GM21381 (cell line): ENCODE results near the gene UBTD2.
"Not testable (repeated sequence)": the region's sequence is repeated elsewhere in the genome, so short reads cannot be mapped to it uniquely, and the experiment has no call there.

Experiments
- ATAC-seq: cut with Tn5 transposase; IDR thresholded peaks from one replicate; pipeline ENCODE4 v1.9.1; 2021; ENCODE audit warnings: mild to moderate bottlenecking, moderate library complexity; ENCODE audit not compliant: unreplicated experiment

UBTD2 gene

DNA sequence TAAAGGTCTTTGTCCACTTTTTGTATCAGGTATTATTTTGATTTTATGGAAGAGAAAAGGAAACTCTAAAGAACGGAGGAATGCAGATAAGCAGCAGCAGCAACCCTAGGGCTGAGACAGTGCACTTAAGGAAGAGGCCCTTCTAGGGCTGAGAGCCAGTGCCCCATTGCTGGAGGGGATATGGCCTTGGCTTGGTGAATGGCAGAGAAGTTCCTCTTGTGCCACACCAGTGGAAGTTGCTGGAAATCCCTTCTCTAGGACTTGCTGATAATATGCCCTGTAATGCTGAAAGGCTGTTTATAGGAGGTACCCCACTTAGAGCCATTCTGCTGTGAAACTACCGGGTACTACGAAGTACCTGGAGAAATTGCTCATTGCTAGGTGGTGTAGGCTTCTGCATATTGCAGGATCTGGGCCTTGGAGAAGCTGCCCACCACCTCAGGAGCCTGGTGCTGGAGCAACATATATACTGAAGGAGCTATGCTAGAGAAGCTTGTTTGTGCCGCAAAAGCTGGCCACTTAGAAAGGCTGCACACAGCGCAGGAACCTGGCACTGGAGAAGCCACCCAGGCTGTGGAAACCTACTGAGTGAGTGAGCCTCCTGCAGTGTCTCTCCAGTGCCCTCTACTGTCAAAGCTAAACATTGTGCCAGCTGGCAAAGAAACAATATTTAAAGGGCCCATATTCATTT, 9.6 kb upstream of the UBTD2 start:
- peak; percentile 93 for ATAC-seq

DNA sequence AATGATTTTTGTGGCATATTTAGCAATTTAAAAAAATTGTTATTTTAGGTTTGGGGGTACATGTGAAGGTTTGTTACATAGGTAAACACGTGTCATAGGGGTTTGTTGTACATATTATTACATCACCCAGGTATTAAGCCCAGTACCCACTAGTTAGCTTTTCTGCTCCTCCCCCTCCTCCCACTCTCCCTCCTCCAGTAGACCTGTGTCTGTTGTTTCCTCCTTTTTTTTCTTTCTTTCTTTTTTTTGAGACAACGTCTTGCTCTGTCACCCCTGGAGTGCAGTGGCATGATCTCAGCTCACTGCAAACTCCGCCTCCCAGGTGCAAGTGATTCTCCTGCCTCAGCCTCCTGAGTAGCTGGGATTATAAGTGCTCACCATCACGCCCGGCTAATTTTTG, 8.3 kb upstream of the UBTD2 start:
- ATAC-seq = not testable (repeated sequence)

DNA sequence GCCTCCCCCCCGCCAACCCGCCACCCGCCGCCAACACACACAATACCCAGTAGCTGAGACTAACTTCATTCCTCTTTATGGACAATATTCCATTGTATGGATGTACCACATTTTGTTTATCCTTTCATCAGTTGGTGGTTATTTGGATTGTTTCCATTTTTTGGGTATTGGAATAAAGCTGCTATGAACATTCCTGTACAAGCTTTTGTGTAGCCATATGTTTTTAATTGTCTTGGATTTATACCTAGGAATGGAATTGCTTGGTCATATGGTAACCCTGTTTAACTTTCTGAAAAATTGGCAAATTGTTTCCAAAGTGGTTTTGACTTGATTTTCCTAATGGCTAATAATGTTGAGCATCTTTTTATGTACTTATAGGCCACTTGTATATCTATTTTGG, 4.9 kb upstream of the UBTD2 start:
- ATAC-seq = no peak

DNA sequence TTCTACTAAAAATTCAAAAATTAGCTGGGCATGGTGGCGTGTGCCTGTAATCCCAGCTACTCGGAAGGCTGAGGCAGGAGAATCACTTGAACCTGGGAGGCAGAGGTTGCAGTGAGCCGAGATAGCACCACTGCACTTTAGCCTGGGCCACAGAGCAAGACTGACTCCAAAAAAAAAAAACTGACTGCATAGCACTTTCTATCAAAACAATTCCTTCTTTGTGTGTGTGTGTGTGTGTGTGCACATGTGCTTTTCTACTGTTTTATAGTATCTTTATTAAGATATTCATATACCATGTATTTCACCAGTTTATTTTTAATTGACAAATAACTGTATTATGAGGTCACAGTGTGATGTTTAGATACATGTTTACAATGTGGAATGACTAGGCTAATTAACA, 3.6 kb upstream of the UBTD2 start:
- not testable (repeated sequence) for ATAC-seq

DNA sequence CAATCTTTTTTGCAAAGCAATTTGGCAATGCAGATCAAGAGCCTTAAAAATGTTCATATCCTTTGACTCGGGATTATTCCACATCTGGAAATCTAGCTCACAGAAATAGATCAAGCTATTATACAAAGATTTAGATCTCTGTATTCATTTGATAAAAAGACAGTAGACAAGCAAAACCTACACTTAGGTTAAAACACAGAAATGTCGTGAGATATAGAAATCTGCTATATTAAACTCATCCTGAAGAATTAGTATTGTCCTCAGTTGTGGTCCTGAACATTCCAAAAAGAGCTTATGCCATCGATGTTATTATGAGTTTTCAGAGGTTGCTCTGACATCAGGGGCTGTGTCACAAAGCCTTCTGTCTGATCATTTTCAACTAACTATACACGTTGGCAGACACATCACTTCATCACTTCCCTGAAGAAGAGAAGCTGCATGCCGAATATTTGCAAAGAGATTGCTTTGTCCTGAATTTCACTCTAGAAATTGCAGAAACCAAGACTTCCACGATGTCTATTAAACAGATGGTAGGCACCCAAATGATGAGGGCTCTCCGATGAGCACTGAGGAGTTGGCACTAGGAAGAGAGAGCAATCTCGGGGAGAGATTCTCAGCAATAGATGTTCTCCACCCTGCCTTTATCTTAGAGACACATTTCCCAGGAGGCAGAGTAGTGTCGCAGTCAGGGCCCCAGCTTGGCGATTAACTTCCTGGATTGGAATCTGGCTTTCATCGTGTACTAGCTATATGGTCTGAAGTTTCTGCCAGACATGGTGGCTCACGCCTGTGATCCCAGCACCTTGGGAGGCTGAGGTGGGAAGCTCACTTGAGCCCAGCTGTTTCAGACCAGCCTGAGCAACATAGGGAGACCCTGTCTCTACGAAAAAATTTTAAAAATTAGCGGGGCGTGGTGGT, 1.9 kb upstream of the UBTD2 start:
- ATAC-seq = no peak

DNA sequence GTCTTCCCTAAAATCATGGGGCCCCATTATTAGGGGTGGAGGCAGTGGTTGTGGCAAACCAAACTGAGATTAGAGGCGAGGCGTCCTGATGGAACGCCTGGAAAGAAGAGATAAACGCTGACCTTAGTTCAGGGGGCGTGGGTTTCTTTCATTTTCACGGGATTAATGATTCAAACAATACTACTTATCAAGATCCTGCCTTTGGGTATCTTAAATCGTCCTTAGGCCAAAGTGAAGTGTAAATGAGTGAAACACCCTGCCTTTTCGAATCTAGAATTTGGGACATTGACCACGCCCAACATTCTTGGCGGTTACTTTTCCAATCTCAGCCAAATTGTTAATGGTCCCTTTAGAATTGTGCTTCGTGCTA, 1.0 kb upstream of the UBTD2 start:
- ATAC-seq = no peak

DNA sequence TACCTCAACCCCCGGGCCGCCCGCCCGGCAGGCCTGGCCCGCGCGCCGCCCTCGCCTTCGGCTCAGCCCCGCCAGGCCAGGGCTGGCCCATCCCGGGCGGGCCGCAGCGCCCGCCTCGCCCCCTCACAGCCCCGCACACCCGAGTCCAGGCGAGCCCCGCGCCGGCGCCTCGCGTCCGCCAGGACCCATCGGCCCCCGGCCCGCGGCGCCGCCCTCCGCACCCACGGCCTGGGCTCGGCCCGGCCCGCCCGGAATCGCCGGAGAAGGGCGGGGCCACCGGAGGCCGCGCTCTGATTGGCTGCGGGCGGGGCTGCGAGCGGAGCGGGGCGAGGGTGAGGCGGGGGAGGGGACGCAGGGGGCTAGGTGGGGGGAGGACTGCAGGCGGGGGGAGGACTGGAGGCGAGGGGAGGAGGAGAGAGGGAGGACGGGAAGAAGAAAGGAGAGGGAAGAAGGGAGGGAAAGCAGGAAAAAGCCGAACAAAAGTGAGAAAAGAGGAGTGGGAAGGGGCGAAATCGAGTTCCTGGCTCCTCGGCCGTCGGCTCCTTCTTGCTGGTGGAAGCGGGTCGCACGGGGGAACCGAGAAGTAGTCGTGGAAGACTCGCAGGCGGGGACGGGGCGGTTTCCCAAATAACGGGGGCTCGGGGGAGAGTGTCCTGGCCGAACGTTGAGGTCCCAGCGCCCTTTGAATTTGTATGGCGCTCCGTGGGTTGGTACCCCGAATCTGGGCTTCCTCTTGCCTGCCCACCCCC, 472 bp upstream of the UBTD2 start:
- ATAC-seq = peak; percentile 80

DNA sequence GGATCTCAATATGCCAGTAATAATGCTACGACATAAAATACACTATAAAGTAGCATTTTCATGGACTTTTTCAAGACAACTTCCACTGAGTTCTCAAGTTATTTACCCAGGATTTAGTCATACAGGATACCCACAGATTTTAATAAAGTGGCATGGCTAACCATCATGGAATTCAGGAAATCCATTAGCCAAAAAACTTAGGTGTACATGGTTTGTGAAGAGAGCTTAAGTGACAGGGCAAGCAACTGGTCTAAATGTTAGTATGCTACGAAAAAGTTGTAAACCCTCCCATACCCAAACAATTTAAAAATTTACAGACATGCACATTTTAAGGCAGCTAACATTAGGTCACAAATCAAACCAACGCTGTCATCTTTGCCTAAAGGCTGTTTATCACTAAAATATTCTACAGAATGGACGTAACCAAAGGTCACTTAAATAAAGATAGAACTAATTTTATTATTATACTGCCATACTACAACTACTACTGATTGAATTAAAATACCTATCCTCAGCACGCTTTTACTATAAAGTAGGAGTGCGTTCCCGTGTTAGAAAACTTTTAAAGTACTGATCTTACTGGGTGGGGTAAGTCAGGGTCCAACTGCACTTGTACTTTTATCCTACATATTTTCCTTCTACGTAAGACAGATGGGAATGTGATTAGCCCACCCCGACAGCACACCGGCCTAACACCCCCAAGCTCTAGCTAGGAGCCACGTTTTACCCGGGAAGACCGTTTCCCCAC, 1.1 kb downstream of the UBTD2 start:
- ATAC-seq = no peak

DNA sequence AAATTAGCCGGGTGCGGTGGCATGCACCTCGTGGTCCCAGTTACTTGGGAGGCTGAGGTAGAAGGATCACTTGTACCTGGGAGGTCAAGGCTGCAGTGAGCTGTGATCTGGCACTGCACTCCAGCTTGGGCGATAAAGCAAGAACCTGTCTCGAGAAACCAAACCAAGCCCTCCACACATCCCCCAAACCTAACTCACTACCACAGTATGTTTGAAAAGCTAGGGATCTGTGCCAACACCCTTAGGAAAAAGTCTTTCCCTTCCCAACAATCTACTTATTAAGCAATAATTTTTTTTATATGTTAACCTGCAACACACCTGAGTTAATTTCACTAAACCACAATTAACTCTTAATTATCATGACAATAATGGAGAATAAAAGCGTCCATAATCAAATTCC, 2.2 kb downstream of the UBTD2 start:
- ATAC-seq = no peak

DNA sequence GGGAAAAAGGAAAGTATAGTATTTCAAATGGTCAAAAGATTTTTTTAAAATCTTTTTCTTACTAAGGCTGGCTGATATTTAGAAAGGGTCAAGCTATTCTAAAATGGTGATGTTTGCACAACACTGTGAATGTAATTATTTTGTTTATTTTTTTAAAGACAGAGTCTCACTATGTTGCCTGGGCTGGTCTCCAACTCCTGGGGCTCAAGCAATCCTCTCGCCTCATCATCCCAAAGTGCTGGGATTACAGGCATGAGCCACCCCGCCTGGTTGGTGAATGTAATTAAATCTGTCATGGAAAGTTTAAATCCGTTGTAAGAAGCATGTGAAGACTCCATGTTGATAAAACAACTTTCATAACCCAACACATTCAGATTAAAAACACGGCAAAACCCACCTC, 2.6 kb downstream of the UBTD2 start:
- ATAC-seq = no peak

DNA sequence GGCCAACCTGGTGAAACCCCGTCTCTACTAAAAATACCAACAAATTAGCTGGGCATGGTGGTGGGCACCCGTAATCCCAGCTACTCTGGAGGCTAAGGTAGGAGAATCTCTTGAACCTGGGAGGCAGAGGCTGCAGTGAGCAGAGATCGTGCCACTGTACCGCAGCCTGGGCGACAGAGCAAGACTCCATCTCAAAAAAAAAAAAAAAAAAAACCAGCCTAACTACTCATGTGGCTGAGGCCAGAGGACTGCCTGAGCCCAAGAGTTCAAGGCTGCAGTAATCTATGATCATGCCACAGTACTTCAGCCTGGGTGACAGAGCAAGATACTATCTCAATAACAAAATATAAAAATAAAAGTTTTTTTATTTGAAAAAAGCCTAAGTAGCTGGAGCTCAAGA, 3.2 kb downstream of the UBTD2 start:
- ATAC-seq = no peak

DNA sequence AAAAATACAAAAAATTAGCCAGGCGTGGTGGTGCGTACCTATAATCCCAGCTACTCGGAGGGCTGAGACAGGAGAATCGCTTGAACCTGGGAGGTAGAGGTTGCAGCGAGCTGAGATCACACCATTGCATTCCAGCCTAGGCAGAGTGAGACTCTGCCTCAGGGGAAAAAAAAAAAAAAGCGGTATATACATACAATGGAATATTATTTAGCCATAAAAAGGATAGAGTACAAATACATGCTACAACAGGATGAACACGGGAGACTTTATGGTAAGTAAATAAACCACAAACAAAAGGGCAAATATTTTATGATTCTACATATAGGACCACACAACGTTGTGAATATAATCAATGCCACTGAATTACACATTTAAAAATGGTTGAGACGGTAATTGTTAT, 5.2 kb downstream of the UBTD2 start:
- ATAC-seq = no peak

DNA sequence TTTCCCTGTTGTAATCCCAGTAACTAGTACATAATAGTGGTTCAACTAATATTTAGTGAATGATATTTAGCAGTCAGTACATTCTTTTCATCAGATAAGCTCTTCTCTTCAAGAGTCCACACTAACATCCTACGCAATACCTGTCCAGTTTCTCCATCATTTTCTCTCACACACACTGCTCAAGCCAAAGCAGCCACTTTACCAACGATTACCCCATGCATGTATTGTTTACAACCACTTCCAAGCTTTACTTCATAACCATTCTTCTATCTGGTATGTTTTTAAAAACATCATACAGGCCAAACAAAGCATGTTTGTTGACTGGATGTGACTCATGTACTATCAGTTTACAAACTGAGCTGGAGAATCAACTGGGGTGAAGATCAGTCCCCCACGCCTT, 7.3 kb downstream of the UBTD2 start:
- ATAC-seq = no peak

DNA sequence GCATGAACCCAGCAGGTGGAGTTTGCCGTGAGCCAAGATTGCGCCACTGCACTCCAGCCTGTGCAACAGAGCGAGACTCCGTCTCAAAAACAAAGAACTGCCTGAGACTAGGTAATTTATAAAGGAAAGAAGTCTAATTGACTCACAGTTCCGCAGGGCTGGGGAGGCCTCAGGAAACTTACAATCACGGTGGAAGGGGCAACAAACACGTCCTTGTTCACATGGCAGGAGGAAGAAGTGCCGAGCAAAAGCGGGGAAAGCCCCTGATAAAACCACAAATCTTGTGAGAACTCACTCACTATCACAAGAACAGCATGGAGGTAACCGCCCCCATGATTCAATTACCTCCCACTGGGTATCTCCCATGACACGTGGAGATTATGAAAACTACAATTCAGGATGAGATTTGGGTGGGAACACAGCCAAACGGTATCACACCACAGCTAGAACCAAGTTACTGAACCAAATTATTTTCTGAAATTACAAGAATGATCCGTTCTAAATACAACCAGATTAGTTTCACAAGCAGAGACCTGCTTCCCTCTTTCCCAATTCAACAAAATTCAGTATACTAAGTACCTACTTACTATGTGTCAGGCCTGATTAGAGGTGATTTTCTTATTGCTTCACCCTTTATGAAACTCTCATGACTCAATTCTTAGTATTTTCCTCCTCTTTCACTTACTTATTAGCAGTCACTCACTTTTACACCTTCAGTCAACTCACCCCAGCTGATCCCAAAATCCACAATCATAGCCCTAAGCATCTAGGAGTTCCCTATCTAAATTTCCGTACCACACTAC, 8.4 kb downstream of the UBTD2 start:
- ATAC-seq = no peak

DNA sequence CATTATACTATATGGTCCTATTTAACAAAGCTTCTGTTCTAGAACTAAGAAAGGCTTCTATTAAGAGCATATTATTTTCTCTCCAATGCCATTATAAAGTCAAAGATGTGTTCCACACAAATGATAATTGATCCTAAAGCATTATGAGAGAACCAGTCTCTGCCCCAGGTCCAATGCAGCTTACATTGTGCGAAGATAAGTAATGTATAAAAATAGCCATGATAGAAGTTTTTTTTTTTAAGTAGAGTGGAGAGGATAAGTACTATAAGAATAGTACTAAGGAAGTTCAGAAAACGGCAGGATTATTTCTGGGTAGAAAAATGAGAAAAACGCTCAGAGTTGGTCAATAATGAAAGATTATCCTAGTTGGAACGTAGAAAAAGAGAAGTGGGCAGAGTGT, 15.6 kb downstream of the UBTD2 start:
- no peak for ATAC-seq

DNA sequence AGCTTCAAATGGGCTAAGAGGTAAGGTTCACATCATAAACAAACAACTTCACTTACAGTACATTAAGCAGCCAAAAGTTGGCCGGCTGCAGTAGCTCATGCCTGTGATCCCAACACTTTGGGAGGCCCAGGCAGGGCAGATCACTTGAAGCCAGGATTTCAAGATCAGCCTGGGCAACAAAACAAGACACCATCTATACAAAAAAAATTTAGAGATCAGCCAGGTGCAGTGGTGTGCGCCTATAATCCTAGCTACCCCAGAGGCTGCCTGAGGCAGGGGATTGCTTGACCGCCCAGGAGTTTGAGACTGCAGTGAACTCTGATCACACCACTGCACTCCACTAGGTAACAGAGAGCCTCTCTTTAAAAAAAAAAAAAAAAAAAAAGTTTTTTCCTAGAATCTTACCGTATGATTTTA, 16.9 kb downstream of the UBTD2 start:
- no peak for ATAC-seq

DNA sequence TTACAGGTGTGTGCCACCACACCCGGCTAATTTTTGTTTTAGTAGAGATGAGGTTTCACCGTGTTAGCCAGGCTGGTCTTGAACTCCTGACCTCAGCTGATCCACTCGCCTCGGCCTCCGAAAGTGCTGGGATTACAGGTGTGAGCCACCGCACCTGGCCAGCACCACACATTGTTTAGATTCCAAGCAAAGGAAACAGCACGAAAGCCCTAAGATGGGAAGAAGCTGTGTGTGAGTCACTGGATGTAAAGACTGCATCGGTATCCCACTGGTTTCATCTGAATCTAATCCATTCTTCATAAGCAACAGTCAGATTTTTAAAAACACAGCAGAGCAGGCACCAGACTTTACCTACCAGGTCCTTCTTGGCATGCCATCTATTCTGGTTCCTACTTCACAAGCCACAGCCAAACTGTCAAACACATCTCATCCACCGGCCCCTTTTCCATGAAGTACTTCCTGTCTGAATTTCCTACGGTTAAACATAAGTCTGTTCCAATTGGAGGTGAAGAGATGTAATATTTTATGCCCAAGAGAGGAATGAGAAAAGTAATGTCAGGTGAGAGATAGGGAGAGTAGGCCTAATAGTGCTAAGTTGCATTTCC, 17.4 kb downstream of the UBTD2 start:
- no peak for ATAC-seq

DNA sequence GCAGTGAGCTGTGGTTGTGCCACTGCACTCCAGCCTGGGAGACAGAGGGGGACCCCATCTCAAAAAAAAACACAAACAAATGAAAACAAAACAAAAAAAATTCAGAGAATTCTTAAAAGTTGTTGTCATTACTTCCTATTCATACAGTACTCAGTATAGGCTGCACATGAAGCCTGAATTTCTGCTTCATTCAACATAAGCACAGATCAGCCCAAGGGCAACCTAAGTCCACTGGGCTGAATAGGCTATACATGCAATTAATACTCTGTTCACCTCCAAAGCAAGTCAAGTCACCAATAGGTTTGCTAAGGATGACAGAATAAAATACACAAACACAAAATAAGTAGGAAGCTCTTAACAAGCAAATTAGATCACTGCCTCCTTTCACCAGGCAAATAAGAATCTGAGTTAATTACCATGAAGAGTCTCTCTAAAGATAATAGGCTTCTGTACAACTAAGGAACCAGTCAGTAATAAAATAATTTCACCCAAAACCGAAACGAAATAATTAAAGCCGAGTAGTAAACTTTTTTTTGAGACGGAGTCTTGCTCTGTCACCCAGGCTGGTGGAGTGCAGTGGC, 18.7 kb downstream of the UBTD2 start:
- no peak for ATAC-seq

DNA sequence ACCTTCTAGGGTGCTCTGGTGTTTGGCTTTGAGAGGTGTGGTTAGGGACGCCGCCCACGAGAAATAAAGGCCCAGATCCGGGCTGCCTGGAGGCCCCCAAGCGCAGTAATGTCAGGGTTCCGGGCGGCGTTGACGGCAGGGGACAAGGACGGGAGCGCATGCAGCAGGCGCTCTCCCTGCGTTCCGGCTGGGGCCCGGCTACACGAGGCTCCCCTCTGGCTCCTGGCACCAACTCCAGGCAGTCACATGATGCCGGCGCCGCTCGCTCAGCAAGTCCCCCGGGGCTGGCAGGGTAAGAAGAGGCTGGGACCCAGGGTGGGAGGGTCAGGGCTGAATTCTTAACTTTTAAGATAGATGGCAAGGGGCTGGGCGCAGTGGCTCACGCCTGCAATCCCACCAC, 28.1 kb downstream of the UBTD2 start:
- ATAC-seq = no peak
